Measurements from ENCODE around the gene RASA3.
"Not testable (repeated sequence)": the region's sequence is repeated elsewhere in the genome, so short reads cannot be mapped to it uniquely, and the experiment has no call there.

RASA3 gene

DNA sequence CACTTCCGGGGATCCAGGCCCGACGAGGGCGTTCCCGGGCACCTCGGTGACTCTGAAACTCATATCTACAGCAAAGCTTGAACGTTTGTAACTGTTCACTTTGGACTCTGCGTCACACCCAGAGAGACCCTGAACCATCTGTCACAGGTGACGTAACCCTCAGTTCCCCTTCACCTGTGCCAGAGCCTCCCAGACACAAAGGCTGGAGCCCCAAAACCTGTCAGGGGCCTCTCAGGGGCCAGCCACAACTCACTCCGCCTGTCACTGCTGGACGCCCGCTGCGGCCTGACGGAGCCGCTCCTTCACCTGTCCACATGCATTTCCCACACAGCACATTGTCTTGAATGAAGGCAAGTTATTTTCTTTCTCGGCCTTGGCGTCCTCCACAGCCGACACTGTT lies 8.0 kb downstream of the RASA3 start:
- DNase-seq = no peak

- no peak for DNase-seq
Observed at GRCh38 chr13:114123876-114124275, 8.5 kb downstream of the RASA3 start.

GRCh38 chr13:114123448-114123847 lies 9.0 kb downstream of the RASA3 start:
- no peak for DNase-seq

- DNase-seq = no peak
Observed at GRCh38 chr13:114122591-114123211, 9.7 kb downstream of the RASA3 start.

GRCh38 chr13:114122127-114122511 lies 10.3 kb downstream of the RASA3 start:
- no peak for DNase-seq

- DNase-seq = no peak
Observed at GRCh38 chr13:114121496-114122126, 10.8 kb downstream of the RASA3 start.

DNA sequence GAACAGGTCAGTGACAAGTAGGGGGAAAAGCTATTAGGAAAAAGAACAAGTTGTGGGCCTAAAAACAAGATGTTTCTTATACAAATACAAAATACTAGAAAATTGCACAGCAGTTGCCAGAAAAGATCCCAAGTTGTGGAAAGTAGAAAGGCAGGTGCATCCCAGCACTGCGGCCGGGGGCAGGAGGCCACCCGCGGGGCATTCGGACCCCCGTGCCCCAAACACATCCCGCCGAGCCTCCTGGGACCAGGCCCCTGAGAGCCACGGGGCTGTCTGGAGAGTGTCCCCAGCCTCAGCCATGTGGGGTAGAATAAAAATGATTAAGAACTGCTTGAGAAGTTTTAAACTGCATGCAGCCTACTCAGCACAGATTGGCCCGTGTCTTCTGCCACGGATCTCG lies 11.4 kb downstream of the RASA3 start:
- DNase-seq = no peak

GRCh38 chr13:114120591-114121011 lies 11.8 kb downstream of the RASA3 start:
- no peak for DNase-seq

DNA sequence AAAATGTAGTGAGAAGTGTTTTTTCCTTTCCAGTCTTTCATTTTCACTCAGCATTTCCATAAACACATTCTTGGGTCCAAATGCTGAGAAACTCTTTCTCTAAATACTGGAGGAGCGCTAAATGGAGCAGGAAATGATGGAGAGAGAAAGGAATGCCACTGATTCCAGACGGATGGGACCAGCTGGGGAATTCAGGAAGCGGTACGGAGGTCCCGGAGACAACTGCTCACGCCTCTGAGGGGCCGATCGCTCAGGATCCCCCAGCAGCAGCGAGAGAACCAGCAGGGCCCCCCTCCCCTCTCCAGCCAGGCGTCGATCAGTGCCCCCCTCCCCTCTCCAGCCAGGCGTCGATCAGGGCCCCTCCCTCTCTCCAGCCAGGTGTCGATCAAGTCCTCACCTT lies 13.2 kb downstream of the RASA3 start:
- DNase-seq = no peak

- DNase-seq = no peak
Observed at GRCh38 chr13:114118511-114119123, 13.8 kb downstream of the RASA3 start.

GRCh38 chr13:114118086-114118485 lies 14.3 kb downstream of the RASA3 start:
- no peak for DNase-seq

GRCh38 chr13:114117341-114117874 lies 15.0 kb downstream of the RASA3 start:
- DNase-seq = not testable (repeated sequence)

DNA sequence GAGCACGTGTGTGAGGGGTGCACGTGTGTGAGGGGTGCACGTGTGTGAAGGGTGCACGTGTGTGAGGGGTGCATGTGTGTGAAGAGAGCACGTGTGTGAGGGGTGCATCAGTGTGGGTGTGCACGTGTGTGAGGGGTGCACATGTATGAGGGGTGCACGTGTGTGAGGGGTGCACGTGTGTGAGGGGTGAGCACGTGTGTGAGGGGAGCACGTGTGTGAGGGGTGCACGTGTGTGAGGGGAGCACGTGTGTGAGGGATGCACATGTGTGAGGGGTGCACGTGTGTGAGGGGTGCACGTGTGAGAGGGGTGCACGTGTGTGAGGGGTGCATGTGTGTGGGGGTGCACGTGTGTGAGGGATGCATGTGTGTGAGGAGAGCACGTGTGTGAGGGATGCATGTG lies 15.7 kb downstream of the RASA3 start:
- DNase-seq = no peak

- DNase-seq = no peak
Observed at GRCh38 chr13:114115796-114116195, 16.6 kb downstream of the RASA3 start.

- DNase-seq = no peak
Observed at GRCh38 chr13:114115191-114115671, 17.2 kb downstream of the RASA3 start.

GRCh38 chr13:114114666-114115065 lies 17.8 kb downstream of the RASA3 start:
- not testable (repeated sequence) for DNase-seq

GRCh38 chr13:114114006-114114640 lies 18.3 kb downstream of the RASA3 start:
- DNase-seq = no peak

DNA sequence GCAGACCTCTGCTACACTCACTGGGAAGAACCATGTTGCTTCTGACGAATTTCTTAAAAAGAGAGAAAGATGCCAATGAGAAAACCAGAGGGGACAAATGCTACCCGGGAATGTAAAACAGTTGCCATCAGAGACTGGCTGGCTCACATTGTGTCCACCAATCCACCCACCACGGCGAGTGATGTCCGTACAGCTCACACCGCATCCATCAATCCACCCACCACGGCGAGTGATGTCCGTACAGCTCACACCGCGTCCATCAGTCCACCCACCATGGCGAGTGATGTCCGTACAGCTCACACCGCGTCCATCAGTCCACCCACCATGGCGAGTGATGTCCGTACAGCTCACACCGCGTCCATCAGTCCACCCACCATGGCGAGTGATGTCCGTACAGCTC lies 19.0 kb downstream of the RASA3 start:
- not testable (repeated sequence) for DNase-seq

DNA sequence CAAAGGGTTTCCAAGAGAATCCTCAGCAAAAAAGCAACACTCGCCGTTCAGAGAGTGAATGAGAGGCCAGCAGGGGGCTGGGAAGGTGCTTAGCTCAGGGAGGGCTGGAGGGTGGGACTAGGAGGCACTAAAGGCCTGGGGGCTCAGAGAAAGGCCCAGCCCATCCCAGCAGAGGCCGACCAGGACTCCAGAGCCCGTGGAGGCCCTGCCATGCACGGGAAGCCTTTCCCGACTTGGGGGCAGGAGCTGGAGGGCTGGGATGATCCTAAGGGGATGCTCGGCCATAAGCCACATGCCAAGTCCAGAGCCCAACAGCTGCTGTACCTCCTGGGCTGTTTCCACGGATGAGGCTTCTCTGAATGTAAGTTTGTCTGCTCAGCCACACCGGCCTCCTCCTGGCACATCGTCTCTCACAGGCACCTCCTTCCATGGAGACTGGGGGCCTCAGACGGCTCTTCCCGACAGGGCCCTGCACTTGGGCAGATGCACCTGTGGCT lies 19.5 kb downstream of the RASA3 start:
- DNase-seq = no peak

- DNase-seq = no peak
Observed at GRCh38 chr13:114112231-114112825, 20.1 kb downstream of the RASA3 start.

DNA sequence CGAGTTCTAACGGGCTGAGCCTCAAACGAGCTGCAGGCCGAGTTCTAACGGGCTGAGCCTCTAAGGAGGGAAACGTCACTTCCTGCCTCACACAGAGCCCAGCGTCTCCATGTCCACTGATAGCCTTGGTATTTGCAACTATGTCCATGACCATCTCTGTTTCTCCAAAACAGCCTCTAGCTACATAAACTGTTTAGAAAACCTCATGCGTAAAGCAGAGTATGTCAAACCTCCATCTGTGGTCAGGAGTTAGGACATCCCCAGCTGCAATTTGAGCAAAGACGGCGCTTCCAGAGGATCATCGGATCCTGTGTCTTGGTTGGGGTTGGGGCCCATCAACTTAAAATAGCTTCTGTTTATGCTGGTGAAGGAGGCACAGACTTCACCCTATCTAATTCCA lies 20.8 kb downstream of the RASA3 start:
- no peak for DNase-seq

- DNase-seq = not testable (repeated sequence)
Observed at GRCh38 chr13:114110830-114111189, 21.6 kb downstream of the RASA3 start.
